ENCODE data around the gene SLC39A1.
A peak's percentile ranks its signal among the peaks of the same experiment; 100 is the strongest.

The SLC39A1 gene

GRCh38 chr1:153945131-153945794, 18.1 kb downstream of the SLC39A1 start:
- Histone ChIP-seq H3K4me1 (ENCODE audit: control insufficient read depth in 1 of 2, insufficient read depth in 2 of 2, low read length in 2 of 2) (peaks cover 6 to 15% of the 10 kb centered on the region in 2 donors), H3K4me3 (ENCODE audit: low read depth in 1 of 2, low read length in 2 of 2) (peak overlapping the region; percentile 77 to 87), H3K27ac (ENCODE audit: low read length) (peak overlapping the region; percentile 83), H3K27me3 (ENCODE audit: low read depth, low read length) (no peaks in the 10 kb centered on the region), H3K9me3 (ENCODE audit: control insufficient read depth in 1 of 2, low read length in 2 of 2) (no peaks in the 10 kb centered on the region), H3K36me3 (ENCODE audit: control insufficient read depth in 1 of 2, insufficient read depth in 2 of 2, low read length in 2 of 2) (peaks cover 33 to 45% of the 10 kb centered on the region in 2 donors)

- Histone ChIP-seq H3K27me3 (ENCODE audit: low read depth, low read length) (no peaks in the 10 kb centered on the region), H3K27ac (ENCODE audit: low read length) (peak overlapping the region; percentile 83), H3K4me3 (ENCODE audit: low read depth in 1 of 2, low read length in 2 of 2) (peak overlapping the region; percentile 77 to 87), H3K9me3 (ENCODE audit: control insufficient read depth in 1 of 2, low read length in 2 of 2) (no peaks in the 10 kb centered on the region), H3K4me1 (ENCODE audit: control insufficient read depth in 1 of 2, insufficient read depth in 2 of 2, low read length in 2 of 2) (peaks cover 6 to 15% of the 10 kb centered on the region in 2 donors), H3K36me3 (ENCODE audit: control insufficient read depth in 1 of 2, insufficient read depth in 2 of 2, low read length in 2 of 2) (peaks cover 33 to 45% of the 10 kb centered on the region in 2 donors)
These were observed 18.6 kb downstream of the SLC39A1 start for GRCh38 chr1:153944827-153945117.

GRCh38 chr1:153944005-153944826, 19.1 kb downstream of the SLC39A1 start:
- Histone ChIP-seq H3K9me3 (ENCODE audit: control insufficient read depth in 1 of 2, low read length in 2 of 2) (no peaks in the 10 kb centered on the region), H3K4me3 (ENCODE audit: low read depth in 1 of 2, low read length in 2 of 2) (peak overlapping the region; percentile 77 to 87), H3K36me3 (ENCODE audit: control insufficient read depth in 1 of 2, insufficient read depth in 2 of 2, low read length in 2 of 2) (peaks cover 36 to 46% of the 10 kb centered on the region in 2 donors), H3K27ac (ENCODE audit: low read length) (peak overlapping the region; percentile 83), H3K4me1 (ENCODE audit: control insufficient read depth in 1 of 2, insufficient read depth in 2 of 2, low read length in 2 of 2) (peaks cover 6 to 15% of the 10 kb centered on the region in 2 donors), H3K27me3 (ENCODE audit: low read depth, low read length) (no peaks in the 10 kb centered on the region)

GRCh38 chr1:153942766-153943549, 20.4 kb downstream of the SLC39A1 start:
- Histone ChIP-seq H3K27ac (ENCODE audit: low read length) (no peak overlapping the region), H3K36me3 (ENCODE audit: control insufficient read depth in 1 of 2, insufficient read depth in 2 of 2, low read length in 2 of 2) (peaks cover 25 to 39% of the 10 kb centered on the region in 2 donors), H3K9me3 (ENCODE audit: control insufficient read depth in 1 of 2, low read length in 2 of 2) (no peaks in the 10 kb centered on the region), H3K27me3 (ENCODE audit: low read depth, low read length) (no peaks in the 10 kb centered on the region), H3K4me1 (ENCODE audit: control insufficient read depth in 1 of 2, insufficient read depth in 2 of 2, low read length in 2 of 2) (peaks cover 6 to 15% of the 10 kb centered on the region in 2 donors), H3K4me3 (ENCODE audit: low read depth in 1 of 2, low read length in 2 of 2) (no peak overlapping the region)

- Histone ChIP-seq H3K9me3 (ENCODE audit: control insufficient read depth in 1 of 2, low read length in 2 of 2) (no peaks in the 10 kb centered on the region), H3K27ac (ENCODE audit: low read length) (no peak overlapping the region), H3K4me1 (ENCODE audit: control insufficient read depth in 1 of 2, insufficient read depth in 2 of 2, low read length in 2 of 2) (peaks cover 4 to 13% of the 10 kb centered on the region in 2 donors), H3K27me3 (ENCODE audit: low read depth, low read length) (no peaks in the 10 kb centered on the region), H3K4me3 (ENCODE audit: low read depth in 1 of 2, low read length in 2 of 2) (no peak overlapping the region), H3K36me3 (ENCODE audit: control insufficient read depth in 1 of 2, insufficient read depth in 2 of 2, low read length in 2 of 2) (peaks cover 32 to 43% of the 10 kb centered on the region in 2 donors)
These were observed 21.3 kb downstream of the SLC39A1 start for GRCh38 chr1:153941826-153942725.

- Histone ChIP-seq H3K4me3 (ENCODE audit: low read depth in 1 of 2, low read length in 2 of 2) (no peak overlapping the region), H3K36me3 (ENCODE audit: control insufficient read depth in 1 of 2, insufficient read depth in 2 of 2, low read length in 2 of 2) (peaks cover 44 to 57% of the 10 kb centered on the region in 2 donors), H3K27ac (ENCODE audit: low read length) (no peak overlapping the region), H3K9me3 (ENCODE audit: control insufficient read depth in 1 of 2, low read length in 2 of 2) (no peaks in the 10 kb centered on the region), H3K4me1 (ENCODE audit: control insufficient read depth in 1 of 2, insufficient read depth in 2 of 2, low read length in 2 of 2) (peaks cover 0 to 7% of the 10 kb centered on the region in 2 donors), H3K27me3 (ENCODE audit: low read depth, low read length) (no peaks in the 10 kb centered on the region)
These were observed 22.6 kb downstream of the SLC39A1 start for GRCh38 chr1:153940756-153941155.

GRCh38 chr1:153939476-153939875, 23.9 kb downstream of the SLC39A1 start:
- H3K36me3 ChIP-seq (ENCODE audit: control insufficient read depth in 1 of 2, insufficient read depth in 2 of 2, low read length in 2 of 2), result peaks cover 53 to 69% of the 10 kb centered on the region in 2 donors
- H3K4me1 ChIP-seq (ENCODE audit: control insufficient read depth in 1 of 2, insufficient read depth in 2 of 2, low read length in 2 of 2), result no peaks in the 10 kb centered on the region
- no peaks in the 10 kb centered on the region for H3K27me3 ChIP-seq (ENCODE audit: low read depth, low read length)
- H3K27ac ChIP-seq (ENCODE audit: low read length), result no peak overlapping the region
- H3K4me3 ChIP-seq (ENCODE audit: low read depth in 1 of 2, low read length in 2 of 2), result no peak overlapping the region
- H3K9me3 ChIP-seq (ENCODE audit: control insufficient read depth in 1 of 2, low read length in 2 of 2), result no peaks in the 10 kb centered on the region

- H3K27ac ChIP-seq (ENCODE audit: low read length), result no peak overlapping the region
- no peak overlapping the region for H3K4me3 ChIP-seq (ENCODE audit: low read depth in 1 of 2, low read length in 2 of 2)
- H3K36me3 ChIP-seq (ENCODE audit: control insufficient read depth in 1 of 2, insufficient read depth in 2 of 2, low read length in 2 of 2), result peaks cover 56 to 74% of the 10 kb centered on the region in 2 donors
- no peaks in the 10 kb centered on the region for H3K4me1 ChIP-seq (ENCODE audit: control insufficient read depth in 1 of 2, insufficient read depth in 2 of 2, low read length in 2 of 2)
- no peaks in the 10 kb centered on the region for H3K27me3 ChIP-seq (ENCODE audit: low read depth, low read length)
- H3K9me3 ChIP-seq (ENCODE audit: control insufficient read depth in 1 of 2, low read length in 2 of 2), result no peaks in the 10 kb centered on the region
These were observed 24.3 kb downstream of the SLC39A1 start for GRCh38 chr1:153938996-153939395.

- H3K9me3 ChIP-seq (ENCODE audit: control insufficient read depth in 1 of 2, low read length in 2 of 2), result no peaks in the 10 kb centered on the region
- no peaks in the 10 kb centered on the region for H3K4me1 ChIP-seq (ENCODE audit: control insufficient read depth in 1 of 2, insufficient read depth in 2 of 2, low read length in 2 of 2)
- peaks cover 60 to 88% of the 10 kb centered on the region in 2 donors for H3K36me3 ChIP-seq (ENCODE audit: control insufficient read depth in 1 of 2, insufficient read depth in 2 of 2, low read length in 2 of 2)
- H3K27ac ChIP-seq (ENCODE audit: low read length), result no peak overlapping the region
- no peaks in the 10 kb centered on the region for H3K27me3 ChIP-seq (ENCODE audit: low read depth, low read length)
- no peak overlapping the region for H3K4me3 ChIP-seq (ENCODE audit: low read depth in 1 of 2, low read length in 2 of 2)
These were observed 26.0 kb downstream of the SLC39A1 start for GRCh38 chr1:153937331-153937730.

GRCh38 chr1:153936011-153936802, 27.1 kb downstream of the SLC39A1 start:
- Histone ChIP-seq H3K27me3 (ENCODE audit: low read depth, low read length) (no peaks in the 10 kb centered on the region), H3K36me3 (ENCODE audit: control insufficient read depth in 1 of 2, insufficient read depth in 2 of 2, low read length in 2 of 2) (peaks cover 61 to 87% of the 10 kb centered on the region in 2 donors), H3K4me3 (ENCODE audit: low read depth in 1 of 2, low read length in 2 of 2) (no peak overlapping the region), H3K27ac (ENCODE audit: low read length) (no peak overlapping the region), H3K9me3 (ENCODE audit: control insufficient read depth in 1 of 2, low read length in 2 of 2) (no peaks in the 10 kb centered on the region), H3K4me1 (ENCODE audit: control insufficient read depth in 1 of 2, insufficient read depth in 2 of 2, low read length in 2 of 2) (no peaks in the 10 kb centered on the region)
